ENCODE data around the gene RNF212.

RNF212 gene

GRCh38 chr4:1105662-1106061 lies 7.7 kb downstream of the RNF212 start:
- DNase-seq (ENCODE audit: insufficient read length, low spot score) = no peak
- TF ChIP-seq PAX5 (IDR thresholded peaks at IDR 0.05; ENCODE audit: insufficient read depth, low read length, severe bottlenecking) = no peak
- TF ChIP-seq POU2F2 (IDR thresholded peaks at IDR 0.05; ENCODE audit: low read depth, low read length) = no peak
- TF ChIP-seq POLR2AphosphoS5 (IDR thresholded peaks at IDR 0.05; ENCODE audit: low read depth, low read length) = no peak
- TF ChIP-seq POLR2A (IDR thresholded peaks at IDR 0.05; ENCODE audit: low read depth, low read length) = no peak
- TF ChIP-seq SPI1 (IDR thresholded peaks at IDR 0.05; ENCODE audit: low read depth, low read length) = no peak
- TF ChIP-seq TAF1 (IDR thresholded peaks at IDR 0.05; ENCODE audit: low read depth, low read length) = no peak

GRCh38 chr4:1105067-1105466 lies 8.3 kb downstream of the RNF212 start:
- FAIRE-seq (no peak), DNase-seq (ENCODE audit: insufficient read length, low spot score) (no peak)
- no peak for TF ChIP-seq POLR2AphosphoS5 (IDR thresholded peaks at IDR 0.05; ENCODE audit: low read depth, low read length)
- TF ChIP-seq PAX5 (IDR thresholded peaks at IDR 0.05; ENCODE audit: insufficient read depth, low read length, severe bottlenecking) = no peak
- no peak for TF ChIP-seq POLR2A (IDR thresholded peaks at IDR 0.05; ENCODE audit: low read depth, low read length)
- no peak for TF ChIP-seq POU2F2 (IDR thresholded peaks at IDR 0.05; ENCODE audit: low read depth, low read length)
- no peak for TF ChIP-seq SPI1 (IDR thresholded peaks at IDR 0.05; ENCODE audit: low read depth, low read length)
- no peak for TF ChIP-seq TAF1 (IDR thresholded peaks at IDR 0.05; ENCODE audit: low read depth, low read length)

More at GRCh38 chr4:1105662-1106061, 7.7 kb downstream of the RNF212 start:
- FAIRE-seq = no peak

- no peak for FAIRE-seq
- no peak for TF ChIP-seq POU2F2 (IDR thresholded peaks at IDR 0.05; ENCODE audit: low read depth, low read length)
- no peak for TF ChIP-seq SPI1 (IDR thresholded peaks at IDR 0.05; ENCODE audit: low read depth, low read length)
- no peak for TF ChIP-seq PAX5 (IDR thresholded peaks at IDR 0.05; ENCODE audit: insufficient read depth, low read length, severe bottlenecking)
- no peak for TF ChIP-seq POLR2AphosphoS5 (IDR thresholded peaks at IDR 0.05; ENCODE audit: low read depth, low read length)
- no peak for TF ChIP-seq TAF1 (IDR thresholded peaks at IDR 0.05; ENCODE audit: low read depth, low read length)
- no peak for DNase-seq (ENCODE audit: insufficient read length, low spot score)
These were observed 8.7 kb downstream of the RNF212 start for GRCh38 chr4:1104647-1105046.

GRCh38 chr4:1099684-1100335 lies 13.6 kb downstream of the RNF212 start:
- DNase-seq (ENCODE audit: insufficient read length, low spot score) (no peak), FAIRE-seq (no peak)
- TF ChIP-seq POU2F2 (IDR thresholded peaks at IDR 0.05; ENCODE audit: low read depth, low read length) (no peak), PAX5 (IDR thresholded peaks at IDR 0.05; ENCODE audit: insufficient read depth, low read length, severe bottlenecking) (no peak), SPI1 (IDR thresholded peaks at IDR 0.05; ENCODE audit: low read depth, low read length) (no peak), POLR2A (IDR thresholded peaks at IDR 0.05; ENCODE audit: low read depth, low read length) (no peak), POLR2AphosphoS5 (IDR thresholded peaks at IDR 0.05; ENCODE audit: low read depth, low read length) (no peak), TAF1 (IDR thresholded peaks at IDR 0.05; ENCODE audit: low read depth, low read length) (no peak)

GRCh38 chr4:1099270-1099669 lies 14.1 kb downstream of the RNF212 start:
- no peak for TF ChIP-seq SPI1 (IDR thresholded peaks at IDR 0.05; ENCODE audit: low read depth, low read length)
- TF ChIP-seq POLR2A (IDR thresholded peaks at IDR 0.05; ENCODE audit: low read depth, low read length) = no peak
- TF ChIP-seq TAF1 (IDR thresholded peaks at IDR 0.05; ENCODE audit: low read depth, low read length) = no peak
- no peak for TF ChIP-seq POLR2AphosphoS5 (IDR thresholded peaks at IDR 0.05; ENCODE audit: low read depth, low read length)
- no peak for TF ChIP-seq PAX5 (IDR thresholded peaks at IDR 0.05; ENCODE audit: insufficient read depth, low read length, severe bottlenecking)
- TF ChIP-seq POU2F2 (IDR thresholded peaks at IDR 0.05; ENCODE audit: low read depth, low read length) = no peak

GRCh38 chr4:1098311-1098925 lies 14.9 kb downstream of the RNF212 start:
- FAIRE-seq = no peak
- TF ChIP-seq POLR2AphosphoS5 (IDR thresholded peaks at IDR 0.05; ENCODE audit: low read depth, low read length) = no peak
- no peak for TF ChIP-seq PAX5 (IDR thresholded peaks at IDR 0.05; ENCODE audit: insufficient read depth, low read length, severe bottlenecking)
- TF ChIP-seq SPI1 (IDR thresholded peaks at IDR 0.05; ENCODE audit: low read depth, low read length) = no peak
- no peak for TF ChIP-seq POU2F2 (IDR thresholded peaks at IDR 0.05; ENCODE audit: low read depth, low read length)
- TF ChIP-seq POLR2A (IDR thresholded peaks at IDR 0.05; ENCODE audit: low read depth, low read length) = no peak
- no peak for TF ChIP-seq TAF1 (IDR thresholded peaks at IDR 0.05; ENCODE audit: low read depth, low read length)
- DNase-seq (ENCODE audit: insufficient read length, low spot score) = no peak

More at GRCh38 chr4:1099270-1099669, 14.1 kb downstream of the RNF212 start:
- FAIRE-seq = no peak
- no peak for DNase-seq (ENCODE audit: insufficient read length, low spot score)

- DNase-seq (ENCODE audit: insufficient read length, low spot score) (no peak), FAIRE-seq (no peak)
- TF ChIP-seq SPI1 (IDR thresholded peaks at IDR 0.05; ENCODE audit: low read depth, low read length) = no peak
- no peak for TF ChIP-seq PAX5 (IDR thresholded peaks at IDR 0.05; ENCODE audit: insufficient read depth, low read length, severe bottlenecking)
- TF ChIP-seq POLR2AphosphoS5 (IDR thresholded peaks at IDR 0.05; ENCODE audit: low read depth, low read length) = no peak
- no peak for TF ChIP-seq TAF1 (IDR thresholded peaks at IDR 0.05; ENCODE audit: low read depth, low read length)
- TF ChIP-seq POLR2A (IDR thresholded peaks at IDR 0.05; ENCODE audit: low read depth, low read length) = no peak
- no peak for TF ChIP-seq POU2F2 (IDR thresholded peaks at IDR 0.05; ENCODE audit: low read depth, low read length)
These were observed 15.8 kb downstream of the RNF212 start for GRCh38 chr4:1097553-1097952.

GRCh38 chr4:1096841-1097240 lies 16.5 kb downstream of the RNF212 start:
- DNase-seq (ENCODE audit: insufficient read length, low spot score) (no peak), FAIRE-seq (no peak)
- TF ChIP-seq POU2F2 (IDR thresholded peaks at IDR 0.05; ENCODE audit: low read depth, low read length) (no peak), POLR2AphosphoS5 (IDR thresholded peaks at IDR 0.05; ENCODE audit: low read depth, low read length) (no peak), TAF1 (IDR thresholded peaks at IDR 0.05; ENCODE audit: low read depth, low read length) (no peak), POLR2A (IDR thresholded peaks at IDR 0.05; ENCODE audit: low read depth, low read length) (no peak), SPI1 (IDR thresholded peaks at IDR 0.05; ENCODE audit: low read depth, low read length) (no peak), PAX5 (IDR thresholded peaks at IDR 0.05; ENCODE audit: insufficient read depth, low read length, severe bottlenecking) (no peak)

- DNase-seq (ENCODE audit: insufficient read length, low spot score) = no peak
- TF ChIP-seq POLR2AphosphoS5 (IDR thresholded peaks at IDR 0.05; ENCODE audit: low read depth, low read length) (no peak), SPI1 (IDR thresholded peaks at IDR 0.05; ENCODE audit: low read depth, low read length) (no peak), POU2F2 (IDR thresholded peaks at IDR 0.05; ENCODE audit: low read depth, low read length) (no peak), POLR2A (IDR thresholded peaks at IDR 0.05; ENCODE audit: low read depth, low read length) (no peak), PAX5 (IDR thresholded peaks at IDR 0.05; ENCODE audit: insufficient read depth, low read length, severe bottlenecking) (no peak), TAF1 (IDR thresholded peaks at IDR 0.05; ENCODE audit: low read depth, low read length) (no peak)
- no peak for FAIRE-seq
These were observed 19.1 kb downstream of the RNF212 start for GRCh38 chr4:1094336-1094690.

All from GM12891 (cell line).